ENCODE results near the gene WASHC2A.
"Not testable (repeated sequence)": the region's sequence is repeated elsewhere in the genome, so short reads cannot be mapped to it uniquely, and the experiment has no call there.

The WASHC2A gene

DNA sequence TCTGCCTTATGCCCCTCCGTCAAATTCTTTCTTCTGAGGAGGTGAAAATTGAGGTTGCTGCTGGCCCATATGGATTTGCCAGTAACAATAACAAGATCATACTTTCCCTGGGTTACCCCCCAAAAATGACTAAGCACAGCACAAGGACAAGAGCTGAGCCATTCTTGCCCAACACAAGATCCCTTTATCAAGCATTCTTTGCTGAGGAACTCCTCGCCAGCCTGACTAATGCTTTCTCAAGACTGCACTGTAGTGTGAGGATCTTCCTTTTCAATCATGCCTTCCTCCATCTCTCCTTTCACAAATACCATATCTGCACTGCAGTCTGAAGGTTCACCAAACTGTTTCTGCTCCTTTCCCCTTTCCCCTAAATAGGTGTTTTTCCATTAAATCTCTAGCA is 92.1 kb downstream of the WASHC2A start:
- not testable (repeated sequence) for DNase-seq (ENCODE audit: low read depth)

GRCh38 chr10:50165038-50165437 is 97.3 kb downstream of the WASHC2A start:
- DNase-seq (ENCODE audit: low read depth) = not testable (repeated sequence)

- not testable (repeated sequence) for DNase-seq (ENCODE audit: low read depth)
Observed at GRCh38 chr10:50167833-50168232, 100.1 kb downstream of the WASHC2A start.

DNA sequence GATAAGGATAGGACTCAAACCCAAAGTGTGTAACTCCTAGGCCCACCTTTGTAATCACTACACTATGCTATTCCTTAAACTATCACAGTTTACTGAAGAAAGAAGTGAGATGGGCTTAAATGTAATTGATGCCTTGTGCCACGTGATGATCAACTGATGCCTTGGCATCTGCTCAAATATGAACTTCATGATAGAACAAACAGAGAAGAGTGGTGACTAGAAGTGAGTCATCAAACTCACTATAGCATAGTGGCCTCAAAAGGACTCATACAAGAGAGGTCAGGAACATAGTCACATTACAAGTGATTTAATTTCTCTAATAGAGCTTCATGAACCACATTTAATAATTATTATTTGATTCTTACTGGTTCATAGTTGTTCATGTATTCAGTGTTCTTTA is 101.8 kb downstream of the WASHC2A start:
- peak; percentile 35 for DNase-seq (ENCODE audit: low read depth)

- peak; percentile 23 for DNase-seq (ENCODE audit: low read depth)
Observed at GRCh38 chr10:50174788-50175525, 107.2 kb downstream of the WASHC2A start.
